UCSD-AML1 (cell line): Measurements from ENCODE around the gene CD55.

Experiments used
- DNase-seq: peaks from one replicate; lab custom pipeline; 2025; ENCODE audit not compliant: unreplicated experiment; lab: John Stamatoyannopoulos, UW

The CD55 gene

GRCh38 chr1:207355513-207356295 lies 34.2 kb downstream of the CD55 start:
- no peak for DNase-seq

DNA sequence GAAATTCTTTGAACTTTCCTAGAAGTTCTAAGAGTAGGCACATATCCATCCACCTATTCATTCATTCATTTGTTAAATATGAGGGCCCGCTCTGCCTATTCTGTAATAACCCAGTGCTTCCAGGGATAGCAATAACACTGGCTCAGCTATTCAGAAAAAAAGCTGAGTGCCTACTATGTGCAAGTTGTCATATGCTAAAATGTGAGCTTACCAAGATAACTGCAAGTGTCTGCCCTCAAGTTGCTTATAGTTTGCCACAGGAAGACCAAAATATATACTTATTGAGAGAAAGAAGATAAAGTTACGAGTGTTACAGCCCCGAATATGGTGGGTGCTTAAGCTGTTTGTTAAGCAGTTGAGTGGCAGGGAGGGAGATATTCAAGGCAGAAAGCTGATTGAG lies 39.6 kb downstream of the CD55 start:
- no peak for DNase-seq

DNA sequence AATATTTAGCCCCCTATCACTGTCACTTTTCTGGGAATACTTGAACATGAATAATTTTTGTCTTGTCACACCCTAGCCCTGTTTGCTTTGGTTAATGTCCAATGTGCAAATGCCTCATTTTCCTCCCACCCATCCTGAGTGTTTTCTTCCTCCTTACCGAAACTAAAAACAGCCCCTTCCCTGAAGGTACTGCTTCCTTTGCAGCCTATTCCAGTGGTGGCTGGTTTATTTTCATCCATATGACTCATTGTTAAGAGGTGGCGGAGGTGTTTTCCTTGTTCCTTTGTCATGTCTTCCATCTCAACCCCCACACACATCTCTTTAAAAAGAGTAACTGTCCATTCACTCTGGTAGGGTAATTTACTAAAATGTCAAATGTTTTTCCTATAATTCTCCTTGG lies 40.4 kb downstream of the CD55 start:
- DNase-seq: no peak

DNA sequence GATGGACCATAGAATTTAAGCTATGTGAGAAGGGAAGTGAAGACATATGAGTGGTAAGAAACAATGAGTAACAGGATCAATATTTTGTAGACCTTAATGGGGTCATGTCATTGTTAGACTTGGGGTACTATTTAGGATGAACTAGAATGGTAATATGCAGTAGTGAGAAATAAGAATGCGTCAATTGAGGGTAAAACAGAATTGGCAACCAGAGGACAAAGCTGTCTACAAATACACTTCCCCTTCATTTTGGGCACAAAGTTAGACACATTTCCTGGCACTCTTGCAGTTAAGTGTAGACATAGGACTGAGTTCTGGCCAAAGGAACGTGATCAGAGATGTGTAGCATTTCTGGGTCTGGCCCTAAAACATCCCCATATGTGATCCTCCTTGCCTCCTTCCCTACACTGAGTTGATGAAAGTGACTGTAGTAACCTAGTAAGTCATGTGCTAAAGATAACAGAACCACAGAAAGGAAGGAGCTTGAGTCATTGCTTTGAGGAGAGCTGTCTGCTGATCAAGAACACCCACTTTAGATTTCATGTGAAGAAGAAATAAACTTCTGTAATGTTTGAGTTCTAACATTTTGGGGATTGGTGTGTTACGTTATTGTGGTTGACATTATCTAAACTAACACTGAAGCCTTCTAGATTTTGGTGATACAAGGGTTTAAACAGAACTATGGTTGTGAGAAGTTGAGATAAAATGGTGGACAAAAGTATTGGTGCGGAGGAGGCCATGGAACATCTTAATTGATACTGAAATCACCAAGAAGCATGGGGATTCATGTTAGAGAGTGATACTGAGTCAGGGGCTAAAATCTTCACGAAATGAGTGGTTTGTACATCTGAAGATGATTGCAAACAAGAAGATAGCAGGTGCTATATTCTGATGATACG lies 41.7 kb downstream of the CD55 start:
- no peak for DNase-seq

GRCh38 chr1:207363871-207364270 lies 42.4 kb downstream of the CD55 start:
- DNase-seq: no peak

DNA sequence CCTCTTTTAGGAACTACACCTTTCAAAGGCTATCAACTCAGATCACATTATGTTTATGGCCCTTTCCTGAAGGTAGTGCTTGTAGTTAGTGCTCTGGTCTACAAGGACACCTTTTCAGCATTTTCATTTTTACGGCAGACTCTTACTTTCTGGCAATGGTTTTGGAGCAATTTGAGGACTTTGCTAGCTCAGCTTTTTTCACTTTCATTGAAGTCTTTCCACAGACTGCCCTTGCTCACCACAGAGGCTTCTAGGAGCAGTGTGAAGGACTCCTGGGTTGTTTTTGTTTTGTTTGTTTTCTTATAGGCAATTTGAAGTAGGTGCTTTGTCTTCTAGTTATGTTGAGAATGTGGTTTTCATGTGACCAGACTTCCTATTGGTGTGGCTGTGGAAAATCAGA lies 43.1 kb downstream of the CD55 start:
- no peak for DNase-seq

GRCh38 chr1:207365063-207365462 lies 43.6 kb downstream of the CD55 start:
- DNase-seq: no peak

GRCh38 chr1:207366022-207366421 lies 44.5 kb downstream of the CD55 start:
- DNase-seq: no peak

GRCh38 chr1:207388721-207389120 lies 67.2 kb downstream of the CD55 start:
- no peak for DNase-seq

GRCh38 chr1:207389728-207390464 lies 68.4 kb downstream of the CD55 start:
- DNase-seq: no peak

DNA sequence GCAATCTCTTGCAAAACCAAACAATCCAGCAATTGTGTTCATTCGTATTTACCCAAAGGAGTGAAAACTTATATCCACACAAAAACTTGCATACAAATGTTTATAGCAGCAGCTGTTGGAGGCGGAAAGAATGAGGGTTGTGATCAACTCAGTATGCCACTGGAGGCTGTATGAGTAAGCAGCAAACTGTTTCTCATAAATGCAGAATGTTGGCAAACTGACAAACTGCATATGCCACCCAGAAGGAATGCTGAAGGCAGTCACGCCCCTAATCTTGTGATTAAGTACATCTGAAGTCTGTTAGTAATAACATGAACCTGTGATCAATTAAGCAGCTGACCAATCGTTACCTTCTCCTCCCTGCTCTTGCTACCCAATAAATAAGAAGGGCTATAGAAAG lies 72.1 kb downstream of the CD55 start:
- DNase-seq: no peak

DNA sequence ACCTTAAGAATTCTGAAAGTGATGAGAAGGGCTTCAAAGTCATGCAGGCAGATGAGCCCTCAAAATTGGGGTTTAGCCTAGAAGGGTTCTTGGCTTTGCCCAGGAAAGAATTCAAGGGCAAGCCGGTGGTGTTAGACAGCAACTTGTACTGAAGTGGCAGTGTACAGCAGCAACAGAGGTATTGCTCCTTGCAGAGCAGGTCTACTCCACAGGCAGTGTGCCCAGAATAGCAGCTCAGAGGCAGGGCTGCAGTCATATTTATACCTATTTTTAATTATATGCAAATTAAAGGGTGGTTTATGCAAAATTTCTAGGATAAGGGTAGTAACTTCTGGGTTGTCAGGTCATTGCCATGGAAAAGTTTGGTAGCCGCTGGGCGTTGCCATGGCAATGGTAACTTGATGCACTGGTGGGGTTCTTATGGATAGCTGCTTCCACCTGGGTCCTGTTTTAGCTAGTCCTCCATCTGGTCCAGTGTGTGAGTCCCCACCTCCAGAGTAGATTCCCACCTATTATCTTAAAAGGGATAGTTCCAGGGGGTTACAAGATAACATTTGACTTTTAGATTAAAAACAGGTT lies 74.8 kb downstream of the CD55 start:
- DNase-seq: no peak

DNA sequence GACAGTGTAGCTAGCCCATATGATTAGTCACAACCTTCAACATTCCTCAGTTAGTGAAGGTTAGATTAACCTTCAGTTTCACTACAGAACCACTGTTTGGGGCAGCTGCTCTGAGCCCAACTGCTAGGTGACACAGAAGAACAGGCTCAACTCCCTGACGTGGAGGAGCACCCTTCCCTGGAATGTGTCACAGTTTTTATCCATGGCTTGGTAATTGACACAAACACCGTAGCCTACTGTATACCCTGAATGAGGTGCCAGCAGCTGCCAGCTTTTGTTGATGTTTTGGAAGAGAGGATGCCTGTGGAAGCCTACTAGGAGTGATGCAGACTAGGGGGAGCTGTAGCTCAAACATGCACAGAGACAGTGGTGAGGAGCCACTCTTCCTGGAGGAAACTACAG lies 76.0 kb downstream of the CD55 start:
- DNase-seq: no peak

GRCh38 chr1:207398986-207399385 lies 77.5 kb downstream of the CD55 start:
- no peak for DNase-seq

GRCh38 chr1:207401578-207401977 lies 80.1 kb downstream of the CD55 start:
- no peak for DNase-seq

DNA sequence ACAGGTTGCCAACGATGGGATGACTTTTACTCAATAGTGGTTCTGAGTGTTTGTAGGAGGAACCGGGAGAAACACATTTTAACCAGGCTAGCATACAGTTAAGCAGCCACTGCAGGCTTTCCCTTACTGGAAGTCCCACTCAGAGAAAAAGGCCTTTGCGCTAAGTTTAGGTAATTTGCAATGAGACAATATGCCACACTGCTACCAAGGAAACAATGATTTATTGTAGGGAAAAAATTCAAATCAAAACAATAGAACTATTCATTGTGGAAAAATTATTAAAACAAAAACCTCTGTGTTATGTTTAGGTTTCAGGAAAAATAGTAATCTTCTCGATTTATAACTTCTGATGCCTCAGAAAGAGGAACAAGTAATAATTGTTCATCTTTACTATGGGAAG lies 81.3 kb downstream of the CD55 start:
- DNase-seq: no peak

- no peak for DNase-seq
Observed at GRCh38 chr1:207404849-207405525, 83.5 kb downstream of the CD55 start.

DNA sequence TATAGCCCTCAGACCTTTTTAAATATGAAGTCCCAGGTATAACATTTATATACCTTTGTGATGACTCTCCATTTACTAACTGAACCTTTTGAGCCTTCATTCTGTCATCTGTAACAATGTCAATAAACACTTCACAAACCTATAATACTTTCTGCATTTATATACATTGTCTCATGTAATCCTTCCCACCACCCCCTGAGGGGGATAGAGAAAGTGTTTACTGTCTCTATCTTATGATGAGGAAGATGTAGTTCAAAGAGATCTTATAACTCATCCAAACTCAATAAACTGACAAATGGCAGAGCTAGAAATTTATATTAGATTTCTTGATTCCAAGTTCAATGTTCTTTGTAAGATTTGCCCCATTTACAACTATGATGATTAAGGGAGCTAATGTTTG lies 84.3 kb downstream of the CD55 start:
- DNase-seq: no peak

DNA sequence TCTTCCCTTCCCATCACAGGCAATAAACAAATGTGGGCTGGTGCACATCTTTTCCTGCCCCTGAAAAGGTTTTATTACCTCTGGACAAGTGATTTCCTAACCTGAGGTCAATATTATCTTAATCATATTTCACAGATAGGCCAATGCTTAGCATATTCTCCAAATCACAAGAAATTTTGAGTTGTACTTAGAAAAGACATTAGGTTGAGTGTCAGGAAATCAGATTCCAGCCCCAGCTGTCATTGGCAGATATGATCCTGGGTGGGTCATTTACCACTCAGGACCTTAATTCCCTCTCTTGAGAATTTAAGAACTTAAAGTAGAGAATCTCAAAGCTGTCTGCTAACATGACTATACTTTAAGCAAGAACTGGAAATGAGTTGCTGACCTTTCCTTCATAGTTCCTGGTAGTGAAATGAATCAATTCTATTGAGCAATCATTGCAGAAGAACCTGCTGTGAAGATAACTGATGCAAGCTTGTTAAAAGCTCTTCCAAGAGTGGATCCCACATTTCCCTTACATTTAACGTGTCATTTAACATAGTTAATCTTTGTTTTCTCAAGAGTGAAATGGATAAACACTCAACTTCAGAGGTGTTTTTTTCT lies 86.3 kb downstream of the CD55 start:
- DNase-seq: no peak
